Spleen (tissue), 7 donors: Measurements from ENCODE around the gene GAS2.

Source experiments
- POLR2A ChIP-seq, 3 donors: fragments of 450-650 bp; IDR thresholded peaks; one replicate each; pipeline ENCODE4 v1.5.1; 2017; ENCODE audit warnings: antibody characterized with exemption in 3 of 3, mild to moderate bottlenecking in 1 of 3
- POLR2AphosphoS5 ChIP-seq, 3 donors: sonication (generic); formaldehyde crosslinking; IDR thresholded peaks; one replicate each; pipeline ENCODE4 v1.5.1; 2017; ENCODE audit warnings: antibody characterized with exemption in 3 of 3
- TF ChIP-seq, protein P1 (sequence below), 11 experiments: fragments of 200-600 bp in 7 of 11; fragments of 450-650 bp in 4 of 11; sonication (generic) in 4 of 11; IDR thresholded peaks in 8 of 11; conservative IDR thresholded peaks in 3 of 11; 1 replicate in 7 of 11; 2 replicates in 4 of 11; pipeline versions ENCODE4 v1.4.0 to v1.8.0; 2016 to 2021; ENCODE audit warnings: antibody characterized with exemption in 11 of 11, inconsistent platforms in 4 of 11, mild to moderate bottlenecking in 1 of 11
- donor health status: DM: no; HTN: no; CAD: no; lungs with moderate emphysema.
- donor health status: DM: no; HTN: no; CAD: no.
- donor health status: DM: no; HTN: no; CAD: no.

DNA sequence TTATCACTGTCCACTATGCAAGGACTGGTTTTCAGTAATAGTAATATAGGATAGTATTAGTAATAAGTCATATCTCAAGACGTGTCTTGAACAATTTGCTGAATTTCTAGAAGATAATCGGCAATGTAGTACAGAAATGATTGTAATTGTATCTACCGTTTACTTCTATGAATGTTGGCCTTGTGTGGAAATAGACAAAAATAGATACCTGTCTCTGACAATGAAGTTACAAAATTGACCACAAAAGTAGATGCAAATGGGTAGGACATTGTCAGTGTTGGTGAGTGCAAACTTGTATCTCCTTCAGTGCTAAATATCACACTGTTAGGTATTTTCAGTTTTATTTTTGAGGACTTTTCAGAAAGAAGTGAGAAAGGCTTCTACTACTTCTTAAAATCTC lies 120.1 kb downstream of the GAS2 start:
- TF ChIP-seq, protein P1, sequence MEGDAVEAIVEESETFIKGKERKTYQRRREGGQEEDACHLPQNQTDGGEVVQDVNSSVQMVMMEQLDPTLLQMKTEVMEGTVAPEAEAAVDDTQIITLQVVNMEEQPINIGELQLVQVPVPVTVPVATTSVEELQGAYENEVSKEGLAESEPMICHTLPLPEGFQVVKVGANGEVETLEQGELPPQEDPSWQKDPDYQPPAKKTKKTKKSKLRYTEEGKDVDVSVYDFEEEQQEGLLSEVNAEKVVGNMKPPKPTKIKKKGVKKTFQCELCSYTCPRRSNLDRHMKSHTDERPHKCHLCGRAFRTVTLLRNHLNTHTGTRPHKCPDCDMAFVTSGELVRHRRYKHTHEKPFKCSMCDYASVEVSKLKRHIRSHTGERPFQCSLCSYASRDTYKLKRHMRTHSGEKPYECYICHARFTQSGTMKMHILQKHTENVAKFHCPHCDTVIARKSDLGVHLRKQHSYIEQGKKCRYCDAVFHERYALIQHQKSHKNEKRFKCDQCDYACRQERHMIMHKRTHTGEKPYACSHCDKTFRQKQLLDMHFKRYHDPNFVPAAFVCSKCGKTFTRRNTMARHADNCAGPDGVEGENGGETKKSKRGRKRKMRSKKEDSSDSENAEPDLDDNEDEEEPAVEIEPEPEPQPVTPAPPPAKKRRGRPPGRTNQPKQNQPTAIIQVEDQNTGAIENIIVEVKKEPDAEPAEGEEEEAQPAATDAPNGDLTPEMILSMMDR (IDR thresholded peaks at IDR 0.05 in 8 of 11, conservative IDR thresholded peaks at IDR 0.05 in 3 of 11): no peak
- TF ChIP-seq POLR2A (IDR thresholded peaks at IDR 0.05) (no peak), POLR2AphosphoS5 (IDR thresholded peaks at IDR 0.05) (no peak)
